GM23338 (cell line): ENCODE measurements around the gene KIF6.

ENCODE experiments used
- EZH2phosphoT487 ChIP-seq: fragments of 200-600 bp; sonication (generic); IDR thresholded peaks from one replicate; pipeline ENCODE4 v1.8.1; 2018; ENCODE audit warnings: antibody characterized with exemption; ENCODE audit not compliant: unreplicated experiment
- REST ChIP-seq: IDR thresholded peaks from one replicate; pipeline ENCODE4 v1.6.1; 2018; ENCODE audit warnings: antibody characterized with exemption; ENCODE audit not compliant: unreplicated experiment
- TF ChIP-seq, protein P1 (sequence below), 2 experiments: fragments of 200-600 bp in 1 of 2; sonication (generic) in 1 of 2; conservative IDR thresholded peaks; 2 replicates each; pipeline versions ENCODE4 v1.5.1 to v1.6.1; 2016 to 2017; ENCODE audit warnings: antibody characterized with exemption in 2 of 2, low read depth in 2 of 2, mild to moderate bottlenecking in 2 of 2, moderate library complexity in 1 of 2

DNA sequence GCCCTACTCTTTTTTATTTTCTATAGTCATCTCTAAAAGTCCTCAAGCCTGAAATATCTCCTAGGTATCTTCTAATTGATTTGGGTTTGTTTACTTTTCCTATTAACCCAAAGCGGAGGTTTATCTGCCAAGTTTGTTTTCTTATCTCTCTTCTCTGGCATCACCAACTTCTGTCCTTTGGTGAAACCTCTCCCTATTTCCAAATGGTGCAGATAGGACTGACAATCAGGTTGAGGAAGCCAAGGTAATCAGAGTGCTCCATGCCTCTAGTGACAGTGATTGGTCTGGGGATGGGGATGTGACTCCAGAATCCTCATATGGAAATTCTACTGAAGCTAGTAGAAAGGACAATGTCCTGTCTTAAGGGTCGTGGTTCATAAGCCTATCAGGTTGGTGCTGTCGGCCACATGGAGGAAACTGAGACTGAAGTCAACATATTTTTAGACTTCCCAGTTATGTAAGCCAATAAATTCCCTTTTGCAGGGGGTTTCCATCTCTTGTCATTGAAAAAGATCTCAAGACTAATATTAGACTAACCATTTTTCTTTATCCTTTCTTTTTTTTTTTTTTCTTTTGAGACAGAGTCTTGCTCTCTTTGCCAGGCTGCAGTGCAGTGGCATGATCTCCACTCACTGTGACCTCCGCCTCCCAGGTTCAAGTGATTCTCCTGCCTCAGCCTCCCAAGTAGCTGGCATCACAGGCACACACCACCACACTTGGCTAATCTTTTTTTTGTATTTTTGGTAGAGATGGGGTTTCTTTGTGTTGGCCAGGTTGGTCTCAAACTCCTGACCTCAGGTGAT, 28.0 kb downstream of the KIF6 start:
- no peak for TF ChIP-seq REST
- TF ChIP-seq, protein P1, sequence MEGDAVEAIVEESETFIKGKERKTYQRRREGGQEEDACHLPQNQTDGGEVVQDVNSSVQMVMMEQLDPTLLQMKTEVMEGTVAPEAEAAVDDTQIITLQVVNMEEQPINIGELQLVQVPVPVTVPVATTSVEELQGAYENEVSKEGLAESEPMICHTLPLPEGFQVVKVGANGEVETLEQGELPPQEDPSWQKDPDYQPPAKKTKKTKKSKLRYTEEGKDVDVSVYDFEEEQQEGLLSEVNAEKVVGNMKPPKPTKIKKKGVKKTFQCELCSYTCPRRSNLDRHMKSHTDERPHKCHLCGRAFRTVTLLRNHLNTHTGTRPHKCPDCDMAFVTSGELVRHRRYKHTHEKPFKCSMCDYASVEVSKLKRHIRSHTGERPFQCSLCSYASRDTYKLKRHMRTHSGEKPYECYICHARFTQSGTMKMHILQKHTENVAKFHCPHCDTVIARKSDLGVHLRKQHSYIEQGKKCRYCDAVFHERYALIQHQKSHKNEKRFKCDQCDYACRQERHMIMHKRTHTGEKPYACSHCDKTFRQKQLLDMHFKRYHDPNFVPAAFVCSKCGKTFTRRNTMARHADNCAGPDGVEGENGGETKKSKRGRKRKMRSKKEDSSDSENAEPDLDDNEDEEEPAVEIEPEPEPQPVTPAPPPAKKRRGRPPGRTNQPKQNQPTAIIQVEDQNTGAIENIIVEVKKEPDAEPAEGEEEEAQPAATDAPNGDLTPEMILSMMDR (conservative IDR thresholded peaks at IDR 0.05; ENCODE audit: low read depth in 2 of 2) = no peak
- no peak for TF ChIP-seq EZH2phosphoT487
